ENCODE measurements around the gene BLMH.

The BLMH gene

GRCh38 chr17:30225919-30226553 is 65.7 kb downstream of the BLMH start:
- Histone ChIP-seq H3K4me3 (no peak overlapping the region), H3K9ac (ENCODE audit: insufficient read length) (no peak overlapping the region), H3K9me3 (ENCODE audit: low read depth, low read length) (no peaks in the 10 kb centered on the region), H3K36me3 (ENCODE audit: insufficient read depth, low read length) (no peaks in the 10 kb centered on the region), H3K27ac (no peak overlapping the region)
- TF ChIP-seq EZH2 (IDR thresholded peaks at IDR 0.05) = no peak
- no peak for TF ChIP-seq POLR2AphosphoS5 (IDR thresholded peaks at IDR 0.05; ENCODE audit: borderline replicate concordance, low read depth, low read length)
- no peak for TF ChIP-seq FOXP2 (optimal IDR thresholded peaks at IDR 0.05; ENCODE audit: control extremely low read depth, extremely low read length, insufficient read depth)
- no peak for DNase-seq (ENCODE audit: low read depth, low spot score)

- no peaks in the 10 kb centered on the region for H3K9me3 ChIP-seq (ENCODE audit: low read depth, low read length)
- DNase-seq (ENCODE audit: low read depth, low spot score) = no peak
- H3K36me3 ChIP-seq (ENCODE audit: insufficient read depth, low read length) = no peaks in the 10 kb centered on the region
- H3K27ac ChIP-seq = no peak overlapping the region
- H3K9ac ChIP-seq (ENCODE audit: insufficient read length) = no peak overlapping the region
- no peak for TF ChIP-seq FOXP2 (optimal IDR thresholded peaks at IDR 0.05; ENCODE audit: control extremely low read depth, extremely low read length, insufficient read depth)
- no peak for TF ChIP-seq EZH2 (IDR thresholded peaks at IDR 0.05)
- TF ChIP-seq POLR2AphosphoS5 (IDR thresholded peaks at IDR 0.05; ENCODE audit: borderline replicate concordance, low read depth, low read length) = no peak
- no peak overlapping the region for H3K4me3 ChIP-seq
Measured at GRCh38 chr17:30225112-30225511, 66.6 kb downstream of the BLMH start.

DNA sequence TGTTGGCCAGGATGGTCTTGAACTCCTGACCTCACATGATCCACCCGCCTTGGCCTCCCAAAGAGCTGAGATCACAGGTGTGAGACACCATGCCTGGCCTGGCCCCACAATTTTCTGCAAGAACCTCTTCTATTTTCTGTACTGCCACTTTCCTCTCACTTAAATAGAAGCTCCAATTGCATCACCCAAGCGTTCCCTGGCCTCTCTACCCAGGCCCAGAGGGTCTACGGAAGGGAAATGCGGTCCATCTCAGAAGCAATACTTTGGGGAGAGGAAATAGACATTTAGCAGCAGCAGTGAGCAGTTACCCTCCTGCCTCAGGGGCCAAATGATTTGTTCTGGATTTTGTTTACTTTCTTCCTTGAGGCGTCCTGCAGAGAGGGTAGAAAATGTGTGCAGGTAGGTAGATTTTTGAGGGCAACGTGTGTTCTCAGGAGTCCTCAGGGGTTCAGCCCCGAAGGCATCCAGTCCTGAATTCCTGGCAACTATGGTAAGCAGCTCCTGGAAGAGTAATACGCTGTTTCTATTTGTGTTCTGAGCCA is 67.3 kb downstream of the BLMH start:
- DNase-seq (ENCODE audit: low read depth, low spot score) = no peak
- H3K9me3 ChIP-seq (ENCODE audit: low read depth, low read length) = no peaks in the 10 kb centered on the region
- H3K4me3 ChIP-seq = no peak overlapping the region
- no peaks in the 10 kb centered on the region for H3K36me3 ChIP-seq (ENCODE audit: insufficient read depth, low read length)
- TF ChIP-seq POLR2AphosphoS5 (IDR thresholded peaks at IDR 0.05; ENCODE audit: borderline replicate concordance, low read depth, low read length) = no peak
- no peak overlapping the region for H3K27ac ChIP-seq
- H3K9ac ChIP-seq (ENCODE audit: insufficient read length) = no peak overlapping the region

DNA sequence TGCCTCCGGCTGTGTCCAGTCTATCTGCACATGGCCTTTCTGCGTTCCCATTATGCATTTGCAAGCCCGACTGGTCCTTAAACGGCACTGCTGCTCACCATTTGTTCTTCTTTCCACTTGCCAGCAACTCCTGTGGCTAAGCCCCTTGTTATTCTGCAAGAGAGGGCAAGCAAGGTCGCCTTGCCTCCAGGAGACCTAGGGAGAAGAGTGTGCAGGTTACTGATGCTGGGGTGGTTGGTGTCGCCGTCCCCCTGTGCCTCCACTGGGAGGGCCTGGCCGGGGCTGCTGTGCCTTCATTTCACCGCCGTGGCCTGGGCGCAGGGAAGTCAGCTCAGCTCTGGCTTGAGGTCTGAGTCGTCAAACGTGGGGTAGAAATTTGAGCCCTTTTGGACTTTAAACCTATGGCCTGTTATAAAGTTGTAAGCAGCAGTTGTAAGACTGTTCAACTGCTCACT is 69.0 kb downstream of the BLMH start:
- no peak for DNase-seq (ENCODE audit: low read depth, low spot score)
- Histone ChIP-seq H3K9me3 (ENCODE audit: low read depth, low read length) (no peaks in the 10 kb centered on the region), H3K27ac (no peak overlapping the region), H3K36me3 (ENCODE audit: insufficient read depth, low read length) (no peaks in the 10 kb centered on the region), H3K9ac (ENCODE audit: insufficient read length) (no peak overlapping the region), H3K4me3 (no peak overlapping the region)
- TF ChIP-seq FOXP2 (optimal IDR thresholded peaks at IDR 0.05; ENCODE audit: control extremely low read depth, extremely low read length, insufficient read depth) (no peak), POLR2AphosphoS5 (IDR thresholded peaks at IDR 0.05; ENCODE audit: borderline replicate concordance, low read depth, low read length) (no peak), EZH2 (IDR thresholded peaks at IDR 0.05) (no peak)

DNA sequence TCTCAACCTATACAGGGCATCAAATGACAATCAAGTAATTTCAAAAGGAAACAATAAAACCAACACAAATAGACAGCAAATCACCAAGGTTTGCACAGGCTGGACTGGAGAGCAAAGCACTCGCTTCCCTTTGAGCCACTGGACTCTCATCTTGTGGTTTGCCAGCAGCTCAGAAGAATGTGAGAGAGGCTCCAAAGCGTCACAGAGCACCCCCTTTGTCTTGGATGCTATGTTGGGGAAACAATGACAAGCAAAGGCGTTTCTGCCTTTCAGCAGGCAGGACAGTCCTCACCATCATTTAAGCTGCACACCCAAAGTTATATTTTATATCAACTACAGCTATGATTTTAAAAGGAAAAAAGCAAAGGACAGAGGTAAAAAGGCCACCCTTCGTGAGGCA is 69.5 kb downstream of the BLMH start:
- Histone ChIP-seq H3K36me3 (ENCODE audit: insufficient read depth, low read length) (no peaks in the 10 kb centered on the region), H3K27ac (no peak overlapping the region), H3K4me3 (no peak overlapping the region), H3K9ac (ENCODE audit: insufficient read length) (no peak overlapping the region), H3K9me3 (ENCODE audit: low read depth, low read length) (no peaks in the 10 kb centered on the region)
- TF ChIP-seq FOXP2 (optimal IDR thresholded peaks at IDR 0.05; ENCODE audit: control extremely low read depth, extremely low read length, insufficient read depth) (no peak), POLR2AphosphoS5 (IDR thresholded peaks at IDR 0.05; ENCODE audit: borderline replicate concordance, low read depth, low read length) (no peak), EZH2 (IDR thresholded peaks at IDR 0.05) (no peak)
- no peak for DNase-seq (ENCODE audit: low read depth, low spot score)

- Histone ChIP-seq H3K27ac (no peak overlapping the region), H3K9me3 (ENCODE audit: low read depth, low read length) (no peaks in the 10 kb centered on the region), H3K4me3 (no peak overlapping the region), H3K36me3 (ENCODE audit: insufficient read depth, low read length) (no peaks in the 10 kb centered on the region), H3K9ac (ENCODE audit: insufficient read length) (no peak overlapping the region)
- TF ChIP-seq EZH2 (IDR thresholded peaks at IDR 0.05) (no peak), FOXP2 (optimal IDR thresholded peaks at IDR 0.05; ENCODE audit: control extremely low read depth, extremely low read length, insufficient read depth) (no peak), POLR2AphosphoS5 (IDR thresholded peaks at IDR 0.05; ENCODE audit: borderline replicate concordance, low read depth, low read length) (no peak)
- no peak for DNase-seq (ENCODE audit: low read depth, low spot score)
Measured at GRCh38 chr17:30221346-30221745, 70.4 kb downstream of the BLMH start.

- H3K9ac ChIP-seq (ENCODE audit: insufficient read length) = no peak overlapping the region
- no peak overlapping the region for H3K27ac ChIP-seq
- no peaks in the 10 kb centered on the region for H3K36me3 ChIP-seq (ENCODE audit: insufficient read depth, low read length)
- H3K9me3 ChIP-seq (ENCODE audit: low read depth, low read length) = no peaks in the 10 kb centered on the region
- no peak for DNase-seq (ENCODE audit: low read depth, low spot score)
- TF ChIP-seq EZH2 (IDR thresholded peaks at IDR 0.05) (no peak), FOXP2 (optimal IDR thresholded peaks at IDR 0.05; ENCODE audit: control extremely low read depth, extremely low read length, insufficient read depth) (no peak), POLR2AphosphoS5 (IDR thresholded peaks at IDR 0.05; ENCODE audit: borderline replicate concordance, low read depth, low read length) (no peak)
- H3K4me3 ChIP-seq = no peak overlapping the region
Measured at GRCh38 chr17:30220414-30220813, 71.3 kb downstream of the BLMH start.

GRCh38 chr17:30219833-30220232 is 71.9 kb downstream of the BLMH start:
- Histone ChIP-seq H3K36me3 (ENCODE audit: insufficient read depth, low read length) (no peaks in the 10 kb centered on the region), H3K9ac (ENCODE audit: insufficient read length) (no peak overlapping the region), H3K4me3 (no peak overlapping the region), H3K27ac (no peak overlapping the region), H3K9me3 (ENCODE audit: low read depth, low read length) (no peaks in the 10 kb centered on the region)
- no peak for DNase-seq (ENCODE audit: low read depth, low spot score)
- TF ChIP-seq POLR2AphosphoS5 (IDR thresholded peaks at IDR 0.05; ENCODE audit: borderline replicate concordance, low read depth, low read length) (no peak), FOXP2 (optimal IDR thresholded peaks at IDR 0.05; ENCODE audit: control extremely low read depth, extremely low read length, insufficient read depth) (no peak), EZH2 (IDR thresholded peaks at IDR 0.05) (no peak)

- Histone ChIP-seq H3K36me3 (ENCODE audit: insufficient read depth, low read length) (no peaks in the 10 kb centered on the region), H3K4me3 (no peak overlapping the region)
Measured at GRCh38 chr17:30219315-30219714, 72.4 kb downstream of the BLMH start.

More at GRCh38 chr17:30219315-30219714, 72.4 kb downstream of the BLMH start:
- no peak overlapping the region for H3K27ac ChIP-seq
- no peak for DNase-seq (ENCODE audit: low read depth, low spot score)
- no peaks in the 10 kb centered on the region for H3K9me3 ChIP-seq (ENCODE audit: low read depth, low read length)
- no peak overlapping the region for H3K9ac ChIP-seq (ENCODE audit: insufficient read length)
- TF ChIP-seq FOXP2 (optimal IDR thresholded peaks at IDR 0.05; ENCODE audit: control extremely low read depth, extremely low read length, insufficient read depth) = no peak
- TF ChIP-seq POLR2AphosphoS5 (IDR thresholded peaks at IDR 0.05; ENCODE audit: borderline replicate concordance, low read depth, low read length) = no peak
- TF ChIP-seq EZH2 (IDR thresholded peaks at IDR 0.05) = no peak

Data from SK-N-MC (cell line).